IMR-90 (cell line): ENCODE measurements around the gene EML6. TPM values are rescaled to one million over a fixed set of nuclear protein-coding genes. Genes with fewer than 3 reads are reported as not detected.
A peak's percentile ranks its signal among the peaks of the same experiment; 100 is the strongest.

Experiments
- ATAC-seq: fragments of 200-7000 bp; cut with Tn5 transposase; 2 replicates; pipeline ENCODE4 v1.9.1; 2020; ENCODE audit warnings: low read depth, mild to moderate bottlenecking, moderate library complexity
- BruUV-seq: library from RNA; stranded (reverse); fragments of 400-500 nt; replicated peaks from 2 replicates; lab custom pipeline; 2021; lab: Mats Ljungman, UMichigan
- CTCF ChIA-PET: fragments of 300-600 bp; formaldehyde crosslinking; extraction: SDS; loops from one replicate; lab custom pipeline; 2021; ENCODE audit warnings: antibody characterized with exemption; lab: Yijun Ruan, JAX
- POLR2A ChIA-PET: fragments of 300-600 bp; sonication (Branson Sonifier 250); formaldehyde crosslinking; loops from one replicate; lab custom pipeline; 2022; ENCODE audit warnings: antibody characterized with exemption; ENCODE audit not compliant: unreplicated experiment; lab: Charles Lee
- DNase-seq: peaks from one replicate; pipeline ENCODE4 v3.0.0; 2013
- H2AFZ ChIP-seq: replicated peaks from 2 replicates; pipeline ENCODE3; 2013; ENCODE audit warnings: low read length, mild to moderate bottlenecking; ENCODE audit not compliant: poor library complexity
- H2AK5ac ChIP-seq: 2 replicates; pipeline ENCODE4 v1.6.1; 2013; ENCODE audit warnings: low read depth, low read length, inconsistent platforms
- H2AK9ac ChIP-seq: replicated peaks from 2 replicates; pipeline ENCODE3; 2013; ENCODE audit warnings: mild to moderate bottlenecking, low read depth, low read length, moderate library complexity; ENCODE audit not compliant: poor library complexity
- H2BK120ac ChIP-seq: 2 replicates; pipeline ENCODE4 v1.6.1; 2013; ENCODE audit warnings: low read depth, low read length, inconsistent platforms
- H2BK15ac ChIP-seq: 3 replicates; pipeline ENCODE4 v1.6.1; 2013; ENCODE audit warnings: low read depth, low read length, inconsistent platforms
- H2BK20ac ChIP-seq: 2 replicates; pipeline ENCODE4 v1.6.1; 2013; ENCODE audit warnings: low read depth, mild to moderate bottlenecking, inconsistent platforms, low read length, moderate library complexity
- H2BK5ac ChIP-seq: 2 replicates; pipeline ENCODE4 v1.6.1; 2013; ENCODE audit warnings: mild to moderate bottlenecking, low read depth, low read length, inconsistent platforms; ENCODE audit not compliant: poor library complexity, severe bottlenecking
- H3K14ac ChIP-seq: replicated peaks from 2 replicates; pipeline ENCODE4 v1.6.1; 2013; ENCODE audit warnings: low read depth, low read length, inconsistent platforms
- H3K18ac ChIP-seq: 2 replicates; pipeline ENCODE4 v1.6.1; 2013; ENCODE audit warnings: low read depth, low read length, control low read depth
- H3K23ac ChIP-seq: 2 replicates; pipeline ENCODE4 v1.6.1; 2013; ENCODE audit warnings: low read depth, low read length, inconsistent platforms
- H3K27ac ChIP-seq: 2 replicates; pipeline ENCODE4 v1.5.1; 2013; ENCODE audit warnings: mild to moderate bottlenecking, control low read depth, low read length; ENCODE audit not compliant: insufficient read depth
- H3K27me3 ChIP-seq: 2 replicates; pipeline ENCODE4 v1.6.1; 2013; ENCODE audit warnings: low read length; ENCODE audit not compliant: control insufficient read depth, insufficient read depth
- H3K36me3 ChIP-seq: 2 replicates; pipeline ENCODE4 v1.6.1; 2013; ENCODE audit warnings: low read length, mixed read lengths; ENCODE audit not compliant: control insufficient read depth, insufficient read depth
- H3K4ac ChIP-seq: 2 replicates; pipeline ENCODE4 v1.6.1; 2013; ENCODE audit warnings: low read depth, low read length, inconsistent platforms
- H3K4me1 ChIP-seq: 2 replicates; pipeline ENCODE4 v1.6.1; 2013; ENCODE audit warnings: low read length, mixed read lengths; ENCODE audit not compliant: control insufficient read depth, insufficient read depth
- H3K4me2 ChIP-seq: 2 replicates; pipeline ENCODE4 v1.6.1; 2013; ENCODE audit warnings: low read depth, mild to moderate bottlenecking, control low read depth, low read length, moderate library complexity
- H3K4me3 ChIP-seq: 2 replicates; pipeline ENCODE4 v1.5.1; 2013; ENCODE audit warnings: low read depth, mild to moderate bottlenecking, control low read depth, low read length, moderate library complexity; ENCODE audit not compliant: insufficient read depth
- H3K56ac ChIP-seq: 2 replicates; pipeline ENCODE4 v1.6.1; 2013; ENCODE audit warnings: low read length, inconsistent platforms; ENCODE audit not compliant: insufficient read depth; ENCODE audit errors: extremely low read depth
- H3K79me1 ChIP-seq, 2 experiments: 2 replicates each; pipeline ENCODE4 v1.6.1; 2013; ENCODE audit warnings: low read length in 2 of 2, inconsistent platforms in 1 of 2, low read depth in 1 of 2
- H3K9ac ChIP-seq: 2 replicates; pipeline ENCODE4 v1.6.1; 2013; ENCODE audit warnings: low read depth, low read length, control low read depth
- H3K9me1 ChIP-seq: 2 replicates; pipeline ENCODE4 v1.6.1; 2013; ENCODE audit warnings: low read length, inconsistent platforms; ENCODE audit not compliant: insufficient read depth
- H3K9me3 ChIP-seq: 2 replicates; pipeline ENCODE4 v1.6.1; 2013; ENCODE audit warnings: low read length; ENCODE audit not compliant: control insufficient read depth, insufficient read depth
- H4K20me1 ChIP-seq: 2 replicates; pipeline ENCODE4 v1.6.1; 2013; ENCODE audit warnings: low read length, inconsistent platforms; ENCODE audit not compliant: insufficient read depth
- H4K5ac ChIP-seq: 2 replicates; pipeline ENCODE4 v1.6.1; 2013; ENCODE audit warnings: mild to moderate bottlenecking, low read depth, low read length, control low read depth
- H4K8ac ChIP-seq, 2 experiments: 2 replicates each; pipeline ENCODE4 v1.6.1; 2013; ENCODE audit warnings: low read depth in 2 of 2, low read length in 2 of 2, control low read depth in 1 of 2, inconsistent platforms in 1 of 2
- H4K91ac ChIP-seq: 2 replicates; pipeline ENCODE4 v1.6.1; 2013; ENCODE audit warnings: low read depth, low read length, inconsistent platforms; ENCODE audit not compliant: insufficient read depth
- BHLHE40 ChIP-seq: fragments of 150-350 bp; IDR thresholded peaks from 2 replicates; pipeline ENCODE4 v1.6.1; 2016; ENCODE audit warnings: mild to moderate bottlenecking, low read depth, low read length
- CEBPB ChIP-seq: IDR thresholded peaks from 2 replicates; pipeline ENCODE4 v1.6.1; 2012; ENCODE audit warnings: low read depth, low read length, improper control_type of control experiment
- CHD1 ChIP-seq: IDR thresholded peaks from 2 replicates; pipeline ENCODE4 v1.6.1; 2012; ENCODE audit warnings: low read depth, low read length, improper control_type of control experiment
- CTCF ChIP-seq: conservative IDR thresholded peaks from 2 replicates; pipeline ENCODE4 v1.5.1; 2012; ENCODE audit warnings: mild to moderate bottlenecking, low read depth, low read length, improper control_type of control experiment
- ELK1 ChIP-seq: fragments of 150-350 bp; IDR thresholded peaks from 2 replicates; pipeline ENCODE4 v1.6.1; 2016; ENCODE audit warnings: low read depth, mild to moderate bottlenecking, low read length, moderate library complexity, borderline replicate concordance
- FOS ChIP-seq: fragments of 150-350 bp; IDR thresholded peaks from 2 replicates; pipeline ENCODE4 v1.6.1; 2016; ENCODE audit warnings: low read depth, low read length
- MAFK ChIP-seq: IDR thresholded peaks from 2 replicates; pipeline ENCODE4 v1.6.1; 2012; ENCODE audit warnings: low read depth, low read length, improper control_type of control experiment
- MAZ ChIP-seq: IDR thresholded peaks from 2 replicates; pipeline ENCODE4 v1.6.1; 2012; ENCODE audit warnings: low read depth, mild to moderate bottlenecking, low read length, improper control_type of control experiment, moderate library complexity, borderline replicate concordance
- MXI1 ChIP-seq: IDR thresholded peaks from 2 replicates; pipeline ENCODE4 v1.6.1; 2012; ENCODE audit warnings: low read depth, mild to moderate bottlenecking, low read length, moderate library complexity, borderline replicate concordance
- NFE2L2 ChIP-seq: fragments of 150-350 bp; IDR thresholded peaks from 2 replicates; pipeline ENCODE4 v1.6.1; 2016; ENCODE audit warnings: low read depth, mild to moderate bottlenecking, low read length
- POLR2A ChIP-seq: IDR thresholded peaks from 2 replicates; pipeline ENCODE4 v1.6.1; 2012; ENCODE audit warnings: mild to moderate bottlenecking, low read depth, low read length
- RAD21 ChIP-seq: IDR thresholded peaks from 2 replicates; pipeline ENCODE4 v1.6.1; 2012; ENCODE audit warnings: low read length, improper control_type of control experiment
- RCOR1 ChIP-seq: IDR thresholded peaks from 2 replicates; pipeline ENCODE4 v1.6.1; 2012; ENCODE audit warnings: mild to moderate bottlenecking, low read length, improper control_type of control experiment; ENCODE audit not compliant: insufficient replicate concordance
- SMC3 ChIP-seq: fragments of 150-350 bp; IDR thresholded peaks from 2 replicates; pipeline ENCODE4 v1.6.1; 2016; ENCODE audit warnings: low read depth, mild to moderate bottlenecking, antibody characterized with exemption, low read length, moderate library complexity
- USF2 ChIP-seq: fragments of 150-350 bp; IDR thresholded peaks from 2 replicates; pipeline ENCODE4 v1.6.1; 2017; ENCODE audit warnings: mild to moderate bottlenecking, antibody characterized with exemption, low read length, low read depth
- WGBS, 2 experiments: methylation state at CpG; one replicate each; pipeline versions ENCODE4 v1.1.5 to v1.1.7; 2013; ENCODE audit warnings: missing lambda C conversion rate in 2 of 2; ENCODE audit not compliant: insufficient read length in 1 of 2; ENCODE audit errors: extremely low coverage in 2 of 2; 5-methylcytosine and 5-hydroxymethylcytosine counted together
- dilution Hi-C: fragments of 300-500 bp; cut with HindIII; formaldehyde crosslinking; loops from one replicate; pipeline ENCODE4 v1.14.3; 2018; ENCODE audit warnings: low sequenced_read_pairs; ENCODE audit not compliant: unreplicated experiment
- in situ Hi-C: fragments of 300-500 bp; cut with MboI; formaldehyde crosslinking; loops from 3 replicates; pipeline ENCODE4 v1.14.3; 2019; ENCODE audit warnings: low sequenced_read_pairs, inconsistent platforms, mixed read lengths
- intact Hi-C: fragments of 100-400 bp; cut with micrococcal nuclease; formaldehyde crosslinking; loops from 2 replicates; pipeline ENCODE4 v1.10.0; 2022
- polyA plus RNA-seq, 3 experiments: library from polyadenylated mRNA; depleted of rRNA; stranded (reverse); fragments of >200 nt; gene quantifications; 2 replicates each; pipeline ENCODE4 v1.2.3, GENCODE V29; 2012; ENCODE audit warnings: low replicate concordance in 1 of 3
- total RNA-seq: library from RNA; depleted of rRNA; stranded (reverse); fragments of >200 nt; gene quantifications from 2 replicates; pipeline ENCODE4 v1.2.3, GENCODE V29; 2012

EML6 gene
- total and polyA plus RNA-seq, 2 of the 4 experiments (the other 2 are of a cell fraction), result 0.18 to 0.19 TPM

DNA sequence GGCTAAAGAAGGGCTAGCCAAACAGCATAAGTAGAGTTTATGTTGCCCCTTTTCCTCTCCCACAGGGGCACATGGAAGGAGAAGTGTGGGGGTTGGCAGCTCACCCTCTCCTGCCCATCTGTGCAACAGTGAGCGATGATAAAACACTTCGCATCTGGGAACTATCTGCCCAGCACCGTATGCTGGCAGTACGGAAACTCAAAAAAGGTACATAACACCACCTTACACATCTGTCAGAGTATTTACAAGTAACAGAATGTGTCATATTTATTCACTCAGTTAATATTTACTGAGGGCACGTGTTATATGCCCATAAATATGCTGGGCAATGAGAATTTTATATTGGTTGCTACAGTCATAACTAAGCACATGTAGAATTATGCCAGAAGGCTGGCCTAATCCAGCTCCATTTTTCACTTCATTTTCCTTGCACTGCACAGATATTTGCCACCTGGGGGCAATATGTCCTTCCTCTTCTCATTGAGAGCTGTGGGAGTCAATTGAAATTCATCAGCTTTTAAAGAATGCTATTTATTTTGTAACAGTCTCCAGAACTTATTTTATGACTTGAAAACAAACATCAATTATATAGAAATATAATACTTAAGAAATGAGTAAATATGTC, 176.2 kb downstream of the EML6 start:
- Histone ChIP-seq H3K4ac (no peak overlapping the region), H2BK5ac (no peak overlapping the region), H3K9ac (no peak overlapping the region), H2AK5ac (no peak overlapping the region; the same call in 1 of the 2 replicates), H4K8ac (no peak overlapping the region), H4K20me1 (no peaks in the 10 kb centered on the region), H4K91ac (no peak overlapping the region), H3K4me1 (peaks cover 7% of the 10 kb centered on the region), H2BK20ac (no peak overlapping the region), H2AFZ (no peak overlapping the region), H3K4me3 (no peak overlapping the region), H2AK9ac (no peak overlapping the region), H3K23ac (no peak overlapping the region), H3K27me3 (no peaks in the 10 kb centered on the region; the same call in 1 of the 2 replicates), H3K18ac (no peak overlapping the region), H3K9me1 (peaks cover 12% of the 10 kb centered on the region), H3K56ac (no peak overlapping the region), H3K9me3 (peaks cover 5% of the 10 kb centered on the region; the same call in 1 of the 2 replicates), H3K79me1 (peaks cover 10 to 36% of the 10 kb centered on the region in 2 experiments), H3K27ac (no peak overlapping the region), H3K4me2 (no peak overlapping the region), H3K14ac (no peak overlapping the region), H2BK120ac (no peak overlapping the region), H4K5ac (no peak overlapping the region), H2BK15ac (no peak overlapping the region), H3K36me3 (no peaks in the 10 kb centered on the region)
- in situ Hi-C loops, result no loop called here
- intact Hi-C loops, result loop anchor here (2.0 kb wide), 1 partner anchor 275 kb away; no protein-coding TSS in a partner anchor
- dilution Hi-C loops, result no loop called here
- WGBS, 2 experiments, result no CpG with 5 or more reads among the region's 5 CpGs
- no TSS peak for BruUV-seq
- ATAC-seq, result peak; percentile 61
- CTCF ChIA-PET, result interaction anchor here (0.5 to 2.7 kb wide), 28 partner anchors 9 to 793 kb away, joined by 3 to 32 read pairs (median 4); no protein-coding TSS in a partner anchor
- DNase-seq, result peak; percentile 70
- POLR2A ChIA-PET, result interaction anchor here (1.1 kb wide), 1 partner anchor 79 kb away, joined by 3 read pairs; no protein-coding TSS in a partner anchor
- no peak for TF ChIP-seq POLR2A
- TF ChIP-seq SMC3, result peak; percentile 81
- no peak for TF ChIP-seq MAZ
- TF ChIP-seq USF2, result no peak
- TF ChIP-seq CHD1, result no peak
- TF ChIP-seq BHLHE40, result no peak
- TF ChIP-seq RAD21, result peak; percentile 86
- TF ChIP-seq CTCF, result peak; percentile 84
- no peak for TF ChIP-seq RCOR1
- TF ChIP-seq ELK1, result no peak
- TF ChIP-seq MAFK, result no peak
- TF ChIP-seq NFE2L2, result no peak
- no peak for TF ChIP-seq FOS
- TF ChIP-seq MXI1, result no peak
- no peak for TF ChIP-seq CEBPB
